Iris pigment epithelial cell (primary cell): ENCODE results near the gene COL8A2.

ENCODE experiments used
- DNase-seq: peaks from one replicate; pipeline ENCODE4 v3.0.0-alpha.2; 2011; ENCODE audit warnings: low read depth

The COL8A2 gene

DNA sequence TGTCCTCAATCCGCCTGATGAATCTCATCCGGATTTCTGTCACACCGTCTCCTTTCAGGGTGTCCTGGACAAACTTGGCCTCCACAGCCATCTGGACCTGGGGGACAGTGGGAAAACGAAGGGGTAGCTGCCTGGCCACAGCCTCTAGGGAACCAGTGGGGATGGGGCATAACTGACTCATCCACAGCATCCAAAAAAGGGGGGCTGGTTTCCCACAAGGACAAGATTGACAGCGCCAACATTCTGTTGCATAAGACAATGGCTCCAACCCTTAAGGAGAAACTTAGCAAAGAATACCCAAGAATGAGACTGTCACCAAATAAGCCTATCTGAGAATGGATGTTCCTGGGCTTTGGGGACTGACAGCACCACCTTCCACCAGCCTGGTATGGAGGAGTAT lies 12.2 kb upstream of the COL8A2 start:
- no peak for DNase-seq

GRCh38 chr1:36136535-36136934 lies 11.5 kb upstream of the COL8A2 start:
- DNase-seq: peak; percentile 88

DNA sequence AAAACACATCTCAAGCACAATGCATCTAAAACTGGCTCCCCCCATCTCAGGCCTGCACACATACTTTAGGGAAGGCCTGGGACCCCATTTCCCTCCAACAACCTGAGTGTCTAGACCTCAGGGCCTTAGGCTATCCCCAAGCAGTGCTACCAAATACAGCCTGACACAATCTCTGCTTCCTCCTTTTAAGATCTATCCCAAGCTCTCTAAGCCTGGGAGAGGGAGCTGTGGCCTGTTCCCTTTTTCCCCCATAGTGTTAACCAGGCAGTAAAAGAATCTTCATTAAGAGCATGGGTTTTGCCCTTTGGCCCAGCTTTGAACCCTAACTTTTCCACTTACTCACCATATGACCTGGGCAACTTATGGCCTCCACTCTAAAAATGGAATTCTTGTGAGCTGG lies 10.8 kb upstream of the COL8A2 start:
- DNase-seq: no peak

DNA sequence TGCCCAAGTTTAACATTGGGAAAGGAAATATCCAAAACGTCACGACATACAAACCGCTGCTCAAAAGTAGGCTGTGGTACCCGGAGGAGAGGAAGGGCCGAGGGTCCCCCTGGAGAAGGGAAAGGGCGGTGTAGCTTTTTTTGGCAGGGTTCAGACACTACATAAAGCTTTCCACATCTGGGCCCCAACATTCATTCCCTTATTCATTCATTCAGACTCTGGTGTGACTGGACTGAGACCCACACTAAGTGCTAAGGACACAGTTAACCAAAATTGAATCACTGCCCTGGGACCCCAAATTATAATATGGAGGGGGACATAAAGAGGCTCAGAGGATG lies 10.3 kb upstream of the COL8A2 start:
- no peak for DNase-seq

DNA sequence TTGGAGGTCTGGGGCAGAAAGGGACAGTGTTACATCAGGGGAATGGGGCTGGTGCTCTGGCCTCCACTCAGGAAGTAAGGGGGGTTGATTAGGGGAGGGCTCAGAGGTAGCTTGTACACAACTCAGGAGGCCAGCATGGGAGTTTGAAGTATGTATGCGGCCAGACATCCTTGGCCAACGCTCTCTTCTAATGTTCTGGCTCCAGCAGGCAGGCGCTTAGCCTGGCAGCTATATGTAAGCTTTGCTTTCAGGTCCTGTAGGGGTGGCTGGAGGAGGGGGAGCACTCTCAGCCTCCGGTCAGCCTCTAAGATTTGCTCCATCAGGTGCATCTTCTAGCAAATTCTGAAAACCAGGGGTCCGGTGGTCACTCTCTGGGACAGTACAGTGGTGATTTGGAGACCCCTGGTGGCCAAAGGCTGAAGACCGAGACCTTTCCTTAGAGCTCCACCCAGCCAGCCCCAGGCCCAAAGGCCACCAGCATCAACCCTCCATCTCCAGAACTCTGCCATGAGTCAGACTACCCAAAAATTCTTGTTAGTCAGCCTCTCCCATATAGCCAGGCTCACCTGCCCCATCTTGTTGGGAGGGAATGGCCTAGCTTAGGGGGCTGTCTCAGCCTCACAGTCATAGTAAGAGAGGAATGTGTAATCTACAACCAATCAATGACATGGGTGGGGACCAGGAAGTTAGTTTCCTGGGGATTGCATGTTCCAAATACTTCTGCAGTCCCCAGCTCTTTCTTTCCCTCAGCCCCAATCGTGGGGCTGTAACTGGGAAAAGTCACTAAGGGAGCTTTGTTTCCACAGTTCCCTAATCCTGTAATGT lies 9.7 kb upstream of the COL8A2 start:
- DNase-seq: no peak

- DNase-seq: no peak
Observed at GRCh38 chr1:36134031-36134430, 9.0 kb upstream of the COL8A2 start.

DNA sequence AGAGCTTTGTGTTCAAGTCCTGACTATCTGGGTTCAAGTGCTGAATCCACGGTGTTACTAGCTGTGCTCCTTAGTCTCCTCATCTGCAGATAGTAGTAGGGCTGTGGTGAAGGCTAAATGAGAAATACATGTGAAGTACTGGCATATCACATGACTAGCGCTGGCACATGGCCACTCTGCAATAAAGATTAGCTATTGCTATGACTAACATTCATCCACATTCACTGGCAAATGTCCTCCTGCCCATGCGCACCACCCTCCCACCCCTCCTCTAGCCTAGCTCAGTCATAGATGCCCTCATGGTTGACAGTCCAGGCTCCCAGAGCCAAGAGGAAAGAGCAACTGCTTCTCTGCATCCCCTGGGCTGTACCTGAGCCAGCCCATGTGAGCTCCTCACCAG lies 8.5 kb upstream of the COL8A2 start:
- DNase-seq: peak; percentile 83

GRCh38 chr1:36132029-36132428 lies 7.0 kb upstream of the COL8A2 start:
- no peak for DNase-seq

DNA sequence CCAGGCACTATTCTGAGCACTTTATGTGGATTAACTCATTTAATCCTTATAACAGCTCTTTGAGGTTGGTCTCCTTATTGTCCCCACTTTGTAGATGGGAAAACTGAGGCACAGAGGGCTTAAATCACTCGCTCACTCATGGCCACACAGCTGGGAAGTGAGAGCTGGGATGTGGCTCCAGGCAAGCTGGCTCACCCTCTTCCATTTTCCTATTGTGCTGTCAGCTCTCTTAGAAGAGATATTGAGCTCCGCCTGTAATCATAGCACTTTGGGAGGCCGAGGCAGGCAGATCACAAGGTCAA lies 3.8 kb upstream of the COL8A2 start:
- DNase-seq: no peak

- peak; percentile 61 for DNase-seq
Observed at GRCh38 chr1:36128126-36128904, 3.3 kb upstream of the COL8A2 start.

DNA sequence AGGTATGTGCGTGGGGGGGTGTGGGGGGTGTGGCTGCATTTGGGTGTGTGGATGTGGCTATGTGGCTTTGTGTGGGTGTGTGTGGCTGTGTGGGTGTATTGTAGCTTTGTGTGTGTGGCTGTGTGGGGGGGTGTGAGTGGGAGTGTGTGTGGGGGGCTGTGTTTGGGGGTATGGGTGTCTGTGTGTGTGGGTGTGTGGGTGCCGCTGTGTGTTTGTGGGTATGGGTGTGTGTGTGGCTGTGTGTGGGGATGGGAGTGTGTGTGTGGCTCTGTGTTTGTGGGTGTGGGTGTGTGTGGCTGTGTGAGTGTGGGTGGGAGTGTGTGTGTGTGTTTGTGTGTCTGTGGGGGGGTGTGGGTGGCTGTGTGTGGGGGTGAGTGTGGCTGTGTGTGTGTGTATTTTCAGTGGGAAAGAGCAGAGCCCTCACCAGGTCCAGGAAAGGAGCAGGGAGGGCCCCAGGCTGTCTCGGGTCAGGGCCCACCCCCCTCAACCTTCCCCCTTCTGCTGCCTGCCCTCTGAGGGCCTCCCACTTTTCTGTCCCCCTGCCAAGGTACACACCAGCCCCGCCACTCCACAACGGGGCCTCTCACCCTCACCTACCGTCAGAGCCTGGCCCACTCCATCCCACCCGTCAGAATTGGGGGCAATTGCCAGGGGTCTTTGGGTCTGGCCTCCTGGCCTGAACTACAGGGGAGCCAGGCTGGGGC lies 1.9 kb upstream of the COL8A2 start:
- no peak for DNase-seq

DNA sequence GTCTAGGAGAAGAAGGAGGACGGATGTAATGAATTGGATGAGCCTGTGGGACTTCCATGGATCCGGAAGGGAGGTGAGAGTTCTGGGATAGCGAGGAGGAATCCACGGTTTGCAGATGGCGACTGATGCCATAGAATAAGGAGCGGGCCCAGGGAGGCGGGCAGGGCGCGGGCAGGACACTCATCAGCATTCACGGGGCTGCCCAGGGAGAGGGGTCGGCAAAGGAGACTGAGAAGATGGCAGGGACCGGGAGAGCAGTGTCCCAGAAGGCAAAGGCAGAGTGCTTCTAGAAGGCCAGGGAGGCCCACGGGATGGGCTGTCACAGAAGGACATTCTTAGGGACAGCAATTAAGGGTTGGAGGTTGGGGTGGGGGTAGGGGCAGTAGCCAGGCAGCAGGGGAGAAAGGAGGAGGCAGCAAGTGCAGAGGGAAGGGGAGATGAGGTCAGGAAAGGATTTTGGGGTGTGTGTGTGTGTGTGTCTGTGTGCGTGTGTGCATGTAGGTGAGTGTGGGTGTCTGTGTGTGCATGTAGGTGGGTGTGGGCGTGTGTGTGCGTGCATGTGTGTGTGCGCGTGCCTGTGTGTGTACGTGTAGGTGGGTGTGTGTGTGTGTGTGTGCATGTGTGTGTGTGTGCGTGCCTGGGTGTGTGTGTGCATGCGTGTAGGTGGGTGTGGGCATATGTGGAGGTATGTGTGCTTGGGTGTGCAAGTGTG lies 1.1 kb upstream of the COL8A2 start:
- DNase-seq: no peak

GRCh38 chr1:36124404-36125128 lies 456 bp downstream of the COL8A2 start:
- no peak for DNase-seq

GRCh38 chr1:36123356-36123755 lies 1.7 kb downstream of the COL8A2 start:
- peak; percentile 51 for DNase-seq

DNA sequence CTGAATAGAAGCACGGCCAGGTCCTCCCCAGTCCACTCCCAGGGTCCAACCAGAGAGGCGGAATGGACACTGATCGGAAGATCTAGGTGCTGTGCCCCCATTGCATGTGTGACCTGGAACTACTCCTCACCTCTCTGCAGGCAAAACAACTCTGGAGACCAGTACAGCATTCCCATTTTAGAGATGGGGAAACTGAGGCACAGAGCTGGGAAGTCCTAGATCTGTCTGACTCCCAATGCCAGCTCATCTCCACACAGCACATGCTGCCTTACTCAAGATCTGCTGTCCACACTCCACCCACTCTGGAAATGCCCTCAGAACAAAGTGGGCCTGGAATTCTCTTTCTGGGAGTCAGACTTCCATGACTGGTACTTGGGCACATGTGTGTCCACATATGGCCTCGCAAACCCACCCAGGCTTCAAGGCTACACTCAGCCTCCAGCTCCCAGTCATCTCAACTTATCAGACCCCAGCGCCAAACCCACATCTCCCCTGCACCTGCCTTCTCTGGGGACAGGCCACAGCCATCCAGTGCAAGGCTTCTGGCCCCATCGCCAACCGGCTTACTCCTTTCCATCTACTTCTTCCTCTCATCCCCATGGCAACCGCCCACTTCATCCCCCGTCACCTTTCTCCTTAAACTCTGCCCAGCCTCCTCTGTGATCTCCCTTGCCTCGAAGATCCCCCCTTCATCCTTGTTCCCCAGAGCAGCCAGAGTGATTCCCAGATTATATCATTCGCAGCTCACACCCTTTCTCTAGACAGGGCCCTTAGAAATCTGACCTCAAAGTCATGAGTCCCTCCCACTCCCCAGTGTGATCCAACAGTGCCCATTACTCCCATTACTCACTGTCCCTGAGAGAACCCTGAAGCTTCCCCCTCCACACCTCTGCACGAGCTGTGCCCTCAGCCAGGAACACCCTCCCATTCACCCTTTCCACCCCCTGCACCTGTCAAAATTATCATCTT lies 2.7 kb downstream of the COL8A2 start:
- no peak for DNase-seq

GRCh38 chr1:36119456-36119855 lies 5.6 kb downstream of the COL8A2 start:
- no peak for DNase-seq

DNA sequence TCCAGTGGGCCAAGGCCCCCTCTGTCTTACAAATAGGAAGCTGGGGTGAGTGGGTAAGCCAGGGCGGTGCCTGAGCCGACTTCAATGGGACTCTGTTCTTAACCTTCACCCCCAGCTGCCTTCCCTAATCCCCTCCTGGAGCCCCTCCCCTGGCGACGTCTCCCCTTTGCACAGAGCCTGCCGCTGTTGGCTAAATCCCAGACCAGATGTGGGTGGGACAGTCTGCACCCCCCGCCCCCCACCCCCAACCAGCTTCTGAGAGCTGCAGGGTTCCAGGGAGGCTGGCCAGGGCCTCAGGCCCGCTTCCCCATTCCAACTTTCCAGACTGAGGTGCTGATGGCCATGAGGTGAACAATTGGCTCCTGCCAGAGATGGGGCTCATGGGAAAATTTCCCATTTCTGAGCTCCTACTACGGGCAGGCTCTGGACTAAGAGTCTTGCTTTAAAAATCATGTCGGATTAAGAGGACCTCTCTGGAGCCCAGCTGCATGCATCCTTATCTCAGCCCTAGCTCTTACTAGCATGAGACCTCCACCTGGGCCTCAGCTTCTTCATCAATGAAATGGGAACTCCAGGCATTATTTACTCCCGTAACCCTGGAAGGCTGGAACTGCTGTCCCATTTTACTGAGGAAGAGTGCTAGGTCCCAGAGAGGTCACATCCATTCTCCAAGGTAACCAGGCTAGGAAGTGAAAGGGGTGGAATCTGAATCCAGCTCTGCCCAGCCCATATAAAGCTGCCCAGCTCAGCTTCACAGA lies 6.4 kb downstream of the COL8A2 start:
- no peak for DNase-seq

- DNase-seq: no peak
Observed at GRCh38 chr1:36116901-36117300, 8.1 kb downstream of the COL8A2 start.

DNA sequence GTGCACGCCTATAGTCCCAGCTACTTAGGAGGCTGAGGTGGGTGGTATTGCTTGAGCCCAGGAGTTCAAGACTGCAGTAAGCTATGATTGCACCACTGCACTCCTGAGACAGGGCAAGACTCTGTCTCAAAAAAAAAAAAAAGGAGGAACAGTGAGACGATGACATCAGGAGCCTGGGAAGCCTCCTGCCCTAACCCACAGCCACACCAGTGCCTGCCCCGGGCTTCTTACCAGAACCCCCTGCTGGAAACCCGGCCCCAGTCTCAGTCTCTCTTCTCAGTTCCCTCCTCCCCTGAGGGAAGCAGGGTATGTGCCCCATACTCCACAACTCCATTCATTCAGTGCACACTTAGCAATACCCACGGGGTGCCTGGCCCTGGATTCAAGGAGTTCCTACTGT lies 9.1 kb downstream of the COL8A2 start:
- DNase-seq: peak; percentile 68

DNA sequence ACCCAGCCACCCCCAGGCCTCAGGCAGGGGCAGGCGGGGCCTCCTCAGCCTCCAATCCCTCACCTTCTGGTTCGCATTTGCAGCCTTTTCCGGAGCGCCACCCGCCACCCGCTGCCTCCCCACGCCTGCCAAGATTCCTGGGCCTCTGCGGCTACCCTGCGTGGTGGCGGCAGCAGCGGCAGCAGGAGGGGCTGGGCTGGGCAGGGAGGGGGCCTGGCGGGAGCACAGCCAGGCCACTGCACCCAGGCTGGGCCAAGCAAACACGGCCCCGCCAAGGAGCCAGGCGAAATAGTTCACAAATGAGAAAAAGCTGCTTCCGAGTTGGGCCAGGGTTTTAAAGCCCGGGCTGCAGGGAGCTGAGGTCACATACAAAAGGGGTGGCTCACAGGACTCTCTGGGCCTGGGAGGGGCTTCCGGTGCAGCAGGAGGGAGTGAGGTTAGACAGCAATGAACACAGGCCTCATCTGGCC lies 9.8 kb downstream of the COL8A2 start:
- DNase-seq: peak; percentile 72
